Measurements from ENCODE around the gene PSMD14.

PSMD14 gene

DNA sequence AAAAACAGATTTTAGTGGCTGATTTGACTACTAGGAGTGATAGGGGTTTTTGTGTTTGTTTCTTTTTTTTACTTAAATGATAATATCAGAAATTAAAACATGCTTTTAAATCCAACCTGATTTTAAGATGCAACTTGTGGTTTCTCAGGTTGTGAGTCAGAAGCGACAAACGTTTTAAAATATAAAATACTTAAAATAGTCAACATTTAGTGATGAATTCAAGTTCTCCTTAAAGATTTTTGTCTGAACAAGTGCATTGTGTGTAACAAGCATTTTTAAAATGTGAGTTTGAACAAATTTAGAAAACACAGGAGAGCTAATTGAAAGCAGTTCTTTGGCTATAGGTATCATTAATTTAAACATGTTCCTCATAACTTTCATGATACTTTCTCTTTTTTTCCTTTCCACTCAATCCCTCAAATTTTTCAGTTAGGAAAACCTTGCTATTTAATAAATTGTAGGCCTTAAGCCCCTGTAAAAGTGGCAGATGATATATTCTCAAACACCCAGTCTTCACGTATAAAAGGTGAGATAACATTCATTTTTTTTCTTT, 111.5 kb downstream of the PSMD14 start:
- DNase-seq (ENCODE audit: low spot score) = no peak

DNA sequence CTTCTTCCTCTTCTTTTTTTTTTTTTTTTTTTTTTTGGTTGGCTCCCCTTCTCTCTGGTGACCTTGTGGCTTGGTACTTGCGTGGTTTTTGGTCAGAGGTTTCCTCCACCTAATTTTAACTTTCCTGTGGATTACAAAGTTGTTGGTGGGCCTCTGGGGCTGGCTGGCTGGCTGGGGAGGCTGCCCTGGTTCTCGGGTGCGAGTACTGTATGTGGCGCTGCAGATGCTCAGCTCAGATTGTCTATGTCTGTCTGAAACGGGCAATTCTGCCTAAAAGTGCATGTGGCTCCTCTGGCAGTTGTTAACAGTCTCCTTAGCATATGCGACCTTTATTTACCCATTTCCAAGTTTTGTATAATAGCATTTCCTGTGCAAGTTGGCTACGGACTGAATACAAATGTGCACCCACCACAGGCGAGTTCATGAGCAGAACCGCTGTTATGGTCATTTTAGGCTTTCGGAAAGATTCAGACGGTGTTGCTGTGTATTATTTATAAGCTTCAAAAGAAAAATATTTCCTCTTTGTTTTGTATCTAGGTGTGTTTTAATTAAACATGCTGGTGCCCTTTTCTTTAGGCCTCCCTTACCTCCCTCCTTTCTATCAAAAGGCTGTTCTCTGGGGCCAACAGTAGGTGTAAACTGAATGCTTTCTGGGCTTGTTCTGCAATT, 112.3 kb downstream of the PSMD14 start:
- no peak for DNase-seq (ENCODE audit: low spot score)

DNA sequence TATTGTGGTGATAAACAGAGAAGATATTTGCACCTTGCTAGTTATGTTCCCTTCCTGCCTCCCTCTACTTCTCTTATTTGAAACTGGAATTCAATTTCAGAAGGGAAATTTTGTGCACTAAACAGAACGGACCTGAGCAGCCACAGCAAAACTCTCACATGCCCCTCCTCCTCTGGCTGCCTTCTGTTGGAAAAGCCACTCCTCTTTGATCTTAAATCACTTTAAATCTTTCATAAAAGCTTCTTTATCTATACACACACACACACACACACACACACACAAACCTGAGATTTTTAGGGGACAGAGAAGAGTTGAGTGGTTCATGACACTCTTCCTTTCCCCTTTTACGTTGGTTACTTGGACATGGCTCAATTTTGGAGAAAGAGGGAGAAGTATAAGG, 113.5 kb downstream of the PSMD14 start:
- no peak for DNase-seq (ENCODE audit: low spot score)

DNA sequence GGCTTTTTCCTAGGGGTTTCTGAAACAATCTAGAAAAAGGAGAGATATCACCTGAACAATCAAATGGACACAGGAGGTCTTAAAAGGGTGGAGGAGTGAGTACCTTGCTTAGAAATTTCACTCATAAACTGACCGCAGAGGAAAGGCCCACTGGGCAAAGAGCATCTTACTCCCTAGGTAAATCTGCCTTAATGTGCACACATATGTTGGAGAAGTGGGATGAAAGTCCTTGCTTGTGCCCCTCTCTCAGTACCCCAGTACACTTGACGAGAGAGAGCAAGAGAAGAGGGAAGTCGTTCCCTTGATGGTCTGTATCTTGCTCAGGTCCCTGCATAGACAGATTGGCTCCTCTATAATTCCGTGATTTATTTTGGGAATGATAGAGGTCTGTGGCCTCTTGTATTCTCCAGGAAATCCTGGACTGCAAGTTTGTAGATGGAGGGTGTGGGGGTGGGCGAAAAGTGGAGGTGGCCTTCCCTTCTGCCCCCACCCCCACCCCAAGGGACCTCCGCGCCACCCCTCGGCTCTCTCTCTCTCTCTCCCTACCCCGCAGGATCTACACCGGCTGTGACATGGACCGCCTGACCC, 114.7 kb downstream of the PSMD14 start:
- no peak for DNase-seq (ENCODE audit: low spot score)

DNA sequence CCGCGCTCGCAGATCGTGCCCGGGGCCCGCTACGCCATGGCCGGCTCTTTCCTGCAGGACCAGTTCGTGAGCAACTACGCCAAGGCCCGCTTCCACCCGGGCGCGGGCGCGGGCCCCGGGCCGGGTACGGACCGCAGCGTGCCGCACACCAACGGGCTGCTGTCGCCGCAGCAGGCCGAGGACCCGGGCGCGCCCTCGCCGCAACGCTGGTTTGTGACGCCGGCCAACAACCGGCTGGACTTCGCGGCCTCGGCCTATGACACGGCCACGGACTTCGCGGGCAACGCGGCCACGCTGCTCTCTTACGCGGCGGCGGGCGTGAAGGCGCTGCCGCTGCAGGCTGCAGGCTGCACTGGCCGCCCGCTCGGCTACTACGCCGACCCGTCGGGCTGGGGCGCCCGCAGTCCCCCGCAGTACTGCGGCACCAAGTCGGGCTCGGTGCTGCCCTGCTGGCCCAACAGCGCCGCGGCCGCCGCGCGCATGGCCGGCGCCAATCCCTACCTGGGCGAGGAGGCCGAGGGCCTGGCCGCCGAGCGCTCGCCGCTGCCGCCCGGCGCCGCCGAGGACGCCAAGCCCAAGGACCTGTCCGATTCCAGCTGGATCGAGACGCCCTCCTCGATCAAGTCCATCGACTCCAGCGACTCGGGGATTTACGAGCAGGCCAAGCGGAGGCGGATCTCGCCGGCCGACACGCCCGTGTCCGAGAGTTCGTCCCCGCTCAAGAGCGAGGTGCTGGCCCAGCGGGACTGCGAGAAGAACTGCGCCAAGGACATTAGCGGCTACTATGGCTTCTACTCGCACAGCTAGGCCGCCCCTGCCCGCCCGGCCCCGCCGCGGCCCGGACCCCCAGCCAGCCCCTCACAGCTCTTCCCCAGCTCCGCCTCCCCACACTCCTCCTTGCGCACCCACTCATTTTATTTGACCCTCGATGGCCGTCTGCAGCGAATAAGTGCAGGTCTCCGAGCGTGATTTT, 115.5 kb downstream of the PSMD14 start:
- no peak for DNase-seq (ENCODE audit: low spot score)

DNA sequence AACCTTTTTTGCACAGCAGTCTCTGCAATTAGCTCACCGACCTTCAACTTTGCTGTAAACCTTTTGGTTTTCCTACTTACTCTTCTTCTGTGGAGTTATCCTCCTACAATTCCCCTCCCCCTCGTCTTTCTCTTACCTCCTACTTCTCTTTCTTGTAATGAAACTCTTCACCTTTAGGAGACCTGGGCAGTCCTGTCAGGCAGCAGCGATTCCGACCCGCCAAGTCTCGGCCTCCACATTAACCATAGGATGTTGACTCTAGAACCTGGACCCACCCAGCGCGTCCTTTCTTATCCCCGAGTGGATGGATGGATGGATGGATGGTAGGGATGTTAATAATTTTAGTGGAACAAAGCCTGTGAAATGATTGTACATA, 116.2 kb downstream of the PSMD14 start:
- no peak for DNase-seq (ENCODE audit: low spot score)

DNA sequence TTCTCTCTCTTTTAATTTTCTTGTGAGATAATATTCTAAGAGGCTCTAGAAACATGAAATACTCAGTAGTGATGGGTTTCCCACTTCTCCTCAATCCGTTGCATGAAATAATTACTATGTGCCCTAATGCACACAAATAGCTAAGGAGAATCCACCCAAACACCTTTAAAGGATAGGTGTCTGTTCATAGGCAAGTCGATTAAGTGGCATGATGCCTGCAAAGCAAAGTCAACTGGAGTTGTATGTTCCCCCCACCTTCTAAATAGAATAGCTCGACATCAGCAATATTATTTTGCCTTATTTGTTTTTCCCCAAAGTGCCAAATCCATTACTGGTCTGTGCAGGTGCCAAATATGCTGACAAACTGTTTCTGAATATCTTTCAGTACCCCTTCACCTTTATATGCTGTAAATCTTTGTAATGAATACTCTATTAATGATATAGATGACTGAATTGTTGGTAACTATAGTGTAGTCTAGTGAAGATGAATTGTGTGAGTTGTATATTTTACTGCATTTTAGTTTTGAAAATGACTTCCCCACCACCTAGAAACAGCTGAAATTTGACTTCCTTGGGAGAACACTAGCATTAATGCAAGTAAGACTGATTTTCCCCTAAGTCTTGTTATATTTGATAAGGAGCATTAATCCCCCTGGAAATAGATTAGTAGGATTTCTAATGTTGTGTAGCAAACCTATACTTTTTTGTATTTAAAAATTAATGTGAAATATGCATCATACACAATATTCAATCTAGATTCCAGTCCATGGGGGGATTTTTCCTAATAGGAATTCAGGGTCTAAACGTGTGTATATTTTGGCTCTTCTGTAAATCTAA, 116.9 kb downstream of the PSMD14 start:
- no peak for DNase-seq (ENCODE audit: low spot score)

DNA sequence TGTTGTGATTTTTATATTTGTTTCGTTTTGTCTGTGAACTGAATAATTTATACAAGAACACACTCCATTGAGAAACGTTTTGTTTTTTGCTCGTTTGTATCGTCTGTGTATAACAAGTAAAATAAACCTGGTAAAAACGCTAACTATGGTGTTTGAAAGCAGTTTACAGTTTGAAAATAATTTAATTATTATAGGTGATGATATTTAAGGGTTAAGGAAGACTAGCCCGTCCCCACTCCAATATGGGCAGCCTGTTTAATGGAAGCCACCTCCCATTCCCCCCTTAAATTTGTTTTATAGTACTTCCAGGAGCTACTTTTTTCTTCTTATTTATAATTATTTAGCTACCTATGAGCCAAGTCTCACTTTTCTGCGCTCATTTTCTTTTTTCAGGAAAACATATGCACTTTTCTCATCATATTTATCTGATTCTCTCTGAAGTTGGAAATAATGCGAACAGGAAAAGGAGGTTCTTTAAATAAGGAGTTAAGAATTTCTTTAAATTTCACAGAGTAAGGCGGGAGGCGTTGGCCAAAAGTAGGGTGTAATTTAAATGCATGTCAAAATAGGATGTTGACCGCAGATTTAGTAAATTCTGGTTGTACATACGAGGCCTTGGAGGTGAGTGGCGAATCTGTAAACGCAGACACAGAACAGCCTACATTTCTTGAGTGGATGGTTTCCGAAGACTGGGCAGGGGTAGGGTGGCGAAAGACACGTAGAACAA, 117.7 kb downstream of the PSMD14 start:
- no peak for DNase-seq (ENCODE audit: low spot score)

DNA sequence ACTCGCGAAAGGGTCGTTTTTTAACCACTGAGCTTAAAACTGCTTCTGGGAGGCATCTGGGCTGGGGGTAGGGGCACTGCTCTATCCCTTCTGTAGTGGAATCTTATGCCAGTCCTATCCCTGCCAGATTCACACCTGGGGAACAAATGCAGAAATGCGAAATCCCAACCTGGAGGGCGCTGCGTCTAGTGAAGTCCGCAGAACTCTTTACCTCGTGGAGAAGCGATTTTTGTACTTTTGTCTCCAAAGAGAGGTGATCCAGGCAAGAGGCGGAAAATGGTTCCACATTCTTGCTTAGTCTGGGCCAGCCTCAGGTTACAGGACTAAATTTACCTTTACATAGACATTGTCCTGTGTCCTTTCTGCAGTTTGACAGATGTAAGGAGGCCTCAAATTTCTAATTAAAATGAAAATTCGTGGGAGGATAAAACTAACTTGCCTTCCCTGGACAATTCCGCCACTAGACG, 118.3 kb downstream of the PSMD14 start:
- DNase-seq (ENCODE audit: low spot score) = no peak

DNA sequence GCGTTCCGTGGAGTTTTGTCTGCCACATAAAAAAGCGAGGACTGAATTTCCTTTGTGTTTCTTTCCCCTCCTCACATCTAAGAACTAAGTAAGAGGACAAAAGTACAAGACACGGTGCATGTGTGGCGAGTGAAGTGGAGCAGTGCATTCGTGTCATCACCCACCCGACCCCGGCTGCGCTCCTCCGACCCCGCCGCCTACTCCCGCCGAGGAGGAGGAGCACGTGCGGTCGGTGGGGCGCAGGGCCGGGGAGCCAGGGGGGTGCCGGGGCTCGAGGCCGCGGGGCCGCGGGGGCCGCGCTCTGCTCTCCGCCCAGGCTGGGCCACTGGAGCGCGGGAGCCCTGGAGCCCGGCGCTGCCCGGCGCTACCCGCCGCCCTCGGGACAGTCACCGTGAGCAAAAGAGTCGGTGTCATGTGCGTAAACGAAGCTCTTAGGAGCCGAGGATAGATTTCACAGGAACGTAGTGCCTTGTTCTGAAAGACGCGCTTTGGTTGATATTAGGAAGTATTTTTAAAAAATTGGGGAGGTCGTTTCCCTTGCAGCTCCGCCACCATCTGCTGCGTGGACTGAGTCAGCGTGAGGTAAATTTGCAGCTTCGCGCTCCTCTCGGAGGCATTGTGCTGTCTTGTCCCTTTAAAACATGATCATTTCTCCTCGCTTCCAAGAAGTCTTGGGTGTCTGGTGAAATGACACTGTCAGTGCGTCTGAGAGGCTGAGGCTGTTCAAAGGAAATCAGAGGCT, 118.9 kb downstream of the PSMD14 start:
- no peak for DNase-seq (ENCODE audit: low spot score)

DNA sequence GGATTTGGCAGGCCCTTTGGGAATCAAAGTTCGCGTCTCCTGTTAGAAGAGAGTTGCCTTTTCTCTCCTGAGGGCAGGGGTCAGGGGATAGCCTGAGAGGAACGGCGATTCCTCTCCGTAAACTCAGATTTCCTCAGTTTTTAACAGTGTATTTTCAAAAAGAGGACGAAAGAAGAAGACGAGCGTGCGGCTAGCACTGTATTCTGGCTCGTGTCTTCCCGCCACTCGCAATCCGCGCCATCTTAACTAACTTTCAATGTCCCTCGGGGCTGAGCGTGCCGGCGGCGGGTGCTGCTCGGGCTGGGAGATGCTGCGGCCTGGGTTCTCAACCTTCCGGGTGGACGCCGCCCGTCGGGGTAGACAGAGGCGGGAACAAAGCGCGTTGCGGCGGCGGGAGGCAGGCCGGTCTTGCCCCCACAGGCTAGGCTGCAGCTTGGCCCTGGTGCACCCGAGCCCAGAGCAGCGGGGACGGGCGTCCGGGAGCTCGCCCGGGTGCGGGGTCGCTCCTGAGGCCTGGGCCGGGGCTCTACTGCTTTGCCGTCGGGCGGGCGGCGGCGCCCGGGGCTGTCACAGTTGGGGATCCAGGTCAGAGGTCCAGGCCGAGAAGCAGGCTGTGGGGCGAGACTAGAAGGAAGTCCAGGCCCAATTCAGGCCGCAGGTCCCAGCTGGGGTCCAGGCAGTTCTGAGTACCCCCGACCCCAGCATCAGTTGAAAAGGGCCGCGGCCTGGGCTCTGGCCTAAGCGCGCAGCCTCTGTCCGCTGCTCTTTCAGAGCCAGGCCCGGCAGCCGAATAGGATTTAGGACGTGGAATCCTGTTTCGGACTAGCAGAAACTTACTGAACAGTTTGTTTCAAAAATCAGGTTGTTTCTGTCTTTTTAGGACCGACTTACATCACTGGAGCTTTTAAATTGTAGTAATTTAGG, 119.7 kb downstream of the PSMD14 start:
- DNase-seq (ENCODE audit: low spot score) = no peak

DNA sequence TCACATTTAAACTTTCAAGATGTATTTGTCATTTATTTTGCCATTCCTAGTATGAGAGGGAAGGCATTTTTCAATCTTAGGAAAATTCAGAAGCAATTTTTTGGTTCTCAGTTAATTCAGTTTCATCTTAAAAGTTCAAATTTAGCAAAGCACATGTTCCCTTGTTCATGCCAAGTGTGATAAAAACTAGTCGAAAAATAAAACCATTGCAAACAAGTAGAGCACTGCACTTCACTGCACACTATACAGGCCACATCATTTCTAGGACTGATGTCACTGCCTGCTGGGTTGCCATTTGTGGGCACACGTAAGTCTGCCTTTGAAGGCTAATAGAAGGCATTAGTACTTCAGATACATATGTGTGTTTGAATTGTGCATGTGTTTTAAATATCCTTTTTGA, 122.2 kb downstream of the PSMD14 start:
- DNase-seq (ENCODE audit: low spot score) = no peak

DNA sequence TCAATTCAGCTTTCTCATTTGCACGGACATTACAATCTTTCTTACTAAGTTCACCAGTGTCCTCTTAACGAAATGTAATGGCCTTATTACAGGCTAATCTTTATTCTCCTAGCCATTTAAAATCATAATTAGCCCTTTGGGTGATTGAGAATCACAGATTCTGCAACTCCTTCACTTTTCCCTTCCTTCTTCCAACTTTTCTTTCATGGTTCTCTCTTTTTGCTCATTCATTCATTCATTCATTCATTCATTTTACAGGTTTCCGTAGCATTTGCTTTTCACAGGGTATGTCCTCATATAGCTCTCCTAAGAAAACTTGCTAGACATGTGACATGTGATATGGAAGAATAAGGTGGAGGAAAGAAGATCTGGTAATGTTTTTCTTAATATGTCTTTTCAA, 123.9 kb downstream of the PSMD14 start:
- DNase-seq (ENCODE audit: low spot score) = no peak

DNA sequence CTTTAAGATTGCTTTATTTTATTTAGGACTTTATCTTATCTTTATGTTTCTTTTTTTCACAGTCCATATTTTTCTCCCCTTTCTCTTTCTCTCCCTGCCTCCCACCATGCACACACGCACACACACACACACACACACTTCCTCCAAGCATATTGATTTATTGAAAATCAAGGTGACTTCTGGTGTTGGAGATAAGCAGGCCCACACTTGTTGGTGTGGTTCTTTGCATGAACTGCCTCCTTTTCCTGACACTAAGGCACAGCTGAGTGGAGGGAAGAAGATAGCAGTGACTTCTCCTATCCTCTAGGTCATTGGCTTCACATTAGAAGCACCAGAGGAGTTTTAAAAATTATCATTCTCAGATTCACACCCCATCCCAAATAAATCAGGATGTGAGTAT, 125.9 kb downstream of the PSMD14 start:
- DNase-seq (ENCODE audit: low spot score) = no peak

DNA sequence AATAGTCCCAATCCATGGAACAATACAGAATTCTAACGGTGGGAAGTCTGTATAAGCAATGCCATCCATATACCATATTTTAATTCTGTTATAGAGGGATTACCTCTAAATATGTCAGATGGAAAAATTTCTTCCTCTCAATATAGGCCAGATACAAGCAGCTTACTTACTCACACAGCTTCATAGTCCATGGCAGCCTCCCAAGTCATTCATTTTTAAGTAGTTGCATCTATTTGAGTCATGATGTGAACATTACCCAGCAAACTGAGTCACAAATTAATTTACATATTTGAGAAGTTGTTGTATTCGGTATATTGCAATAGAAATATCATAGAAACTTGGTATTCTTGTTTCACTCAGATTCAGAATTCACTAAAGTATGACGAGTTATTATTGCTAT, 128.2 kb downstream of the PSMD14 start:
- DNase-seq (ENCODE audit: low spot score) = no peak

DNA sequence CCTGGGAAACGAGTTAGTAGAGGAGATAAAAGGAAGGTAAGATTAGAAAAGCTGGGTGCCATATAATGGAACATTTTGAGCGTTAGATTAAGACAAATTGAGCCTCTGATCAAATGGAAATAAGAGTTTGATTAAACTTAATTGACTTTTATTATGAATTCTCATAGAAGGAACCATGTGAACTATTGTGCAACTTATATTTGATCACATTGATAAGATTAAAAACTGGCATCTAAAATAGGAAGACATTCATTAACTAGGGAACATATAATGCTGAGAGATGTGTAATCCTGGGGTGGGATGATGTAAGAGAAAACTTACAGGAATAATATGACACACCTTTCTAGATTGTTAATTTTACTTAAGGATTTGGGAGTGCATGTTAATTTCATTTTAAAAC, 130.4 kb downstream of the PSMD14 start:
- DNase-seq (ENCODE audit: low spot score) = no peak

DNA sequence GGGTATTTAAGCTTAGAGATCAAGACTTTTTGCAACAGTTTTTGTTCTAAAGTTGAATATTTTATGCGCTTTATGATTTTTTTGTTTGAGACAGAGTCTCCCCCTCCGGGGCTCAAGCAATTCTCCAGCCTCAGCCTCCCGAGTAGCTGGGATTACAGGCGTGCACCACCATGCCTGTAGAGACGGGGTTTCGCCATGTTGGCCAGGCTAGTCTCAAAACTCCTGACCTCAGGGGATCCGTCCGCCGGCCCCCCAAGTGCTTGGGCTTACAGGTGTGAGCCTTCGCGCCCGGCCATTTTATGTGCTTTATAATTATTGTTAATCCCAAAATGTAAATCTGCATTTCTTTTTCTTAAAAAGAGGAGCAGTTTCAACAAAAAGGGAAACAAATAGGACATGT, 136.9 kb downstream of the PSMD14 start:
- DNase-seq (ENCODE audit: low spot score) = no peak

DNA sequence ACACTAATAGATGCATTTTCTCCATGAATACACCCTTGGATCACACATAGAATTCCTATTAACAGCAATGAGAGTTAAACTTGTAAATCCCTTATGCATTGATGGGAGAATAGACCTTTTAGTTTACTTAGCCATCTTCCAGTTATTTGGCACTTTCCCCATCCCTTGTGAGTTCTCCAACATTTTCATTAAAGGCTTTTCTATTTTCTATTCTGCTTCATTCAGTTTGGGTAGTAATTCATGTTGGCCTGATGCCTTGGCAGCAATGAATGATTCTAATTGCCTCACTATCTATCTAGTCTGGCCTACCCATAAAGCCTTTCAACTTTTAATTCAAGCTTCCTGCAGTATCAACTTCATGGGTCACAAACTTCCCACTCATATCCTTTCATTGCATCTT, 140.2 kb downstream of the PSMD14 start:
- DNase-seq (ENCODE audit: low spot score) = no peak

Data from germinal center (tissue), 1 donor.